ENCODE results near the gene BICC1.
"Not testable (repeated sequence)": the region's sequence is repeated elsewhere in the genome, so short reads cannot be mapped to it uniquely, and the experiment has no call there.

Gene BICC1

DNA sequence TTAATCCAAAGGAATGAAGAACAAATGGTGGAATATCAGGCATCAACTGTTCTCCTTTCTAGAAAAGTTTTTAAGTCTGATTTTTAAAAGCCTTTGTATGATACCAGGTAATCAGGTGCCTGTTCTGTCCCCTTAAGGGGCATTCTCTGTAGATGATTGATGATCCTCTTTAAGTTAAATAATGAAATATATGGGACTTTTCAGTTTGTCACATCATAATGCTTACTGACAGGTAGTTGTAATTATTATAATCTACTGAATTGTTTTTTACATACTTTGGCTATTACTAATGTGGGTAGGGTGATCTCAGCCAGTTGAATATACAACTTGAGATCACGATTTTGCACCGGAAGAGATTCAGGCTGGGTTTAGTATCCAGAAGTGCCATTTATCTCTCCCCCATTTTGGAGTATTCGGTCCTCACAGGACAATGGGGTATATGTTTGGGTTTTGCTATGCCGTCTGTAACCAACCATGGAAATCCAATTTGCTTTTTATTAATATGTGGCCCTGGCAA lies 330.2 kb downstream of the BICC1 start:
- in situ Hi-C loops (cut with MboI; ENCODE audit: low sequenced_read_pairs), result no loop called here

DNA sequence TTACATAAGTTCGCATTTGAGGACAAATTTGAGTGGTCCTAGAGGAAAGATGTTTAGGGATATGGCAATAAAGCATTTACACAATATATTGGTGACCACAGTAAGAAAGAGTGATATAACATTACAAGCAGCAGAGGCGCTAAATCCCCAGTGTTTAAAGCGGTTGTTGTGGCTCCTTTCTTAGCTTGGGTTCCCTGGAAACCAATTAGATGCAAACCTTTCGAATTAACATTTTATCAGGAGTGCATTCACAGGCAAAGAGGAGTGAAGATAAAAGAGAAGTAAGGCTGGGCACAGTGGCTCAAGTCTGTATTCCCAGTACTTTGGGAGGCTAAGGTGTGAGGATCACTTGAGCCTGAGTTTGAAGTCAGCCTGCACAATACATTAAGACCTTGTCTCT lies 331.1 kb downstream of the BICC1 start:
- in situ Hi-C loops (cut with MboI; ENCODE audit: low sequenced_read_pairs), result no loop called here

DNA sequence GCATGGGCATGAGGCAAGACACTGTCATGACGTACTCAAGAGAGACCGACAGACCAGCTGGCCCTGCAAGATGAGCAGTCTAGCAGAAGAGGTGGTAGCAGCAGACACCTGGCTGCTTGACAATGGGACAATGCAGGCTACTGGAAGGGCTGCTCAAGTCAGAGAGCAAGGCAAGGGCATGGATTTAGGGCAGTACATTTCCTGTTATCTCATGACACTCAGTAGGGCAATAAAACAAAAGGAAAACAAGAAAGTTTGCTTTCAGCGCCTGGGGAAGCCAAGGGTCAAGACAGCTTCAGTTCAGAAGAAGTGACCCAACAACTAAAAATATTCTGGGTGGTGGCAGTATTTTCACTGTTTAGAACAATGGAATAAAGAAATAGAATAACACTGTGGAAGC lies 332.0 kb downstream of the BICC1 start:
- in situ Hi-C loops (cut with MboI; ENCODE audit: low sequenced_read_pairs), result no loop called here

DNA sequence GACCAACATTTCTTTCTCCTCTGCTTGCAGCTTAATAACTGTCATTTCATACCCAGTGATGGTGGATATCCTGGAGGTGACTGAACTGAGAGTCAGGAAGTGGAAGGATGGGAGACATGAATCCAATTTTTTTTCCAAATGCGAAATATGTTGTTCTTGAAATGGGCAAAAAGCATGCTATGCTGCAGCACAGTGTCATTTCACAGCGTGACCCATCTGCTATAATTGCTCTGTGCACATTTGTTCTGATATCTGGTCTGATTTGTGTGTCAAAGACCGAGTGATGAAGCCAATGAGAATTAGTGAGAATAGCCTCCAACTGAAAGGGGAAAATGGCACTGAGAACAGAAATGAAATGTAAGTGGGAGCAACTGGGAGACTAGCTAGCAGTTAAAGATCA lies 334.2 kb downstream of the BICC1 start:
- in situ Hi-C loops (cut with MboI; ENCODE audit: low sequenced_read_pairs), result no loop called here

DNA sequence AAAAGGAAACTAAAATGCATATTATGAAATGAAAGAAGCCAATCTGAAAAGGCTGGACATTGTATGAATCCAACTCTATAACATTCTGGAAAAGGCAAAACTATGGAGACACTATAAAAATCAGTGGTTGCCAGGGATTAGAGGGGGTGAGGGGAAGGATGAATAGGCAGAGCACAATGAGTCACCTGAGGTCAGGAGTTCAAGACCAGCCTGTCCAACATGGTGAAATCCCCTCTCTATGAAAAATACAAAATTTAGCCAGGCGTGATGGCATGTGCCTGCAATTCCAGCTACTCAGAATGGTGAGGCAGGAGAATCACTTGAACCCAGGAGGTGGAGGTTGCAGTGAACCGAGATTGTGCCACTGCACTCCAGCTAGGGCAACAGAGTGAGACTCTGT lies 338.9 kb downstream of the BICC1 start:
- in situ Hi-C loops (cut with MboI; ENCODE audit: low sequenced_read_pairs), result no loop called here

DNA sequence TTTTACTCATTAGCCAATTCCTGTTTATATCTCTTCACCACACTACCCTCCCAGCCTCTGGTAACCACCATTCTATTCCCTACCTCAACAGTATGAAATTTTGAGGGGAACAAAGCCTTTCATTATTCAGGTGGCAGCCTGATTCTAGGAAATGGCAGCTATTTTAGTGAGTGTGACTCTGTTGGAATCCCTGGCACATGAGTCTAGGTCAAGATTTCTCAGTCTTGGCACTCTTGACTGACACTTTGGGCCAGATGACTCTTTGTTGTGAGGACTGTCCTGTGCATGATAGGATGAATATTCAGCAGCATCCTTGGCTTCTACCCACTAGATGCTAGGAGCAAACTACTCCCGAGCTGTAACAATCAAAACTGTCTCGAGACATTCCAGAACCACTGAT lies 341.0 kb downstream of the BICC1 start:
- in situ Hi-C loops (cut with MboI; ENCODE audit: low sequenced_read_pairs), result no loop called here

DNA sequence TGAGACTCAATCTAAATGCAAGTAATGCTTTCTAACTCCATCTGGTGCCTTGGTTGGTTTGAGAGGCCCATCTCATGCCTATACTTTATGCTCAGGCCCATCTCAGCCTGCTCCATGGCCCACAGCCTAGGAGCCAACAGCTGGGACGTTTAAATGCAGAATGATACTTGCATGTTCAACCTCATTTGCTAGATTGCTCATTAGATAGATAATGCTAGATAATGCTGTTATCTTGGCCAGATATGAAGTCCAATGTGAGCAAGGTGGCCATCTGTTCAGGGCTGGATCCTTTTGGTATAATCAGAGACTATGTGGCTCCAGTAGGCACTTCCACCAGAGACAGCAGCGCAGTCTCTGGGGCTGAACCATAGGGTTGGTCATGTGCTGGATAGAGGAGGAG lies 342.1 kb downstream of the BICC1 start:
- in situ Hi-C loops (cut with MboI; ENCODE audit: low sequenced_read_pairs), result no loop called here

DNA sequence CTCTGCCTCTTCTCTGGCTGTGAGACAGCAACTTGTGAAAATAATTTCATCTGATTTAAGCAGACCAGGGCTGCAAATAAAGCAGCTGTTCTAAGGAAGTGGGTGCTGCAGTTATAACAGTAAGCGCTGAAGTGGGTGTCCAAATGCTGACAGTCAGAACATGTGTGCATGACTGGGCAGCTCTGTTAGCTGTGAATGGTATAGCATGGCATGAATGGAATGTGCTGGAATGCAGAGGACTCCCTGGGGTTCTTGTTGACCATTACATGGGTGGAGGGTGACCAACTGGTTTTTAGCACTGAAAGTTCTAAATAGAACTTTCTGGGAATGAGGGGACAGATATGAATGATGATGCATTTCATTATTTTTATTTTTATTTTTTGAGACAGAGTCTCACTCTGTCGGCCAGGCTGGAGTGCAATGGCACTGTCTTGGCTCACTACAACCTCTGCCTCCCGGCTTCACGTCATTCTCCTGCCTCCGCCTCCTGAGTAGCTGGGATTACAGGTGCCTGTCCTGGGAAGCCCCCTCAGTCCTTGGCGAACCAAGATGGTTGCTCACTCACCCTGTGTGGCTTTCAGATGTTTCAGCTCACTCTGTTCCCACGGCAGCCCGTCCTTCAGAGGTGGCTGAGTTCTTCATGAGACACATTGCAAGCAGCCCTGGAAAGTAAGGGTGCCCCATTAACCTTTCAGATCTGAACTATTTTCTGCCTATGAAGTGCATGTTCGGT lies 344.0 kb downstream of the BICC1 start:
- in situ Hi-C loops (cut with MboI; ENCODE audit: low sequenced_read_pairs), result no loop called here

DNA sequence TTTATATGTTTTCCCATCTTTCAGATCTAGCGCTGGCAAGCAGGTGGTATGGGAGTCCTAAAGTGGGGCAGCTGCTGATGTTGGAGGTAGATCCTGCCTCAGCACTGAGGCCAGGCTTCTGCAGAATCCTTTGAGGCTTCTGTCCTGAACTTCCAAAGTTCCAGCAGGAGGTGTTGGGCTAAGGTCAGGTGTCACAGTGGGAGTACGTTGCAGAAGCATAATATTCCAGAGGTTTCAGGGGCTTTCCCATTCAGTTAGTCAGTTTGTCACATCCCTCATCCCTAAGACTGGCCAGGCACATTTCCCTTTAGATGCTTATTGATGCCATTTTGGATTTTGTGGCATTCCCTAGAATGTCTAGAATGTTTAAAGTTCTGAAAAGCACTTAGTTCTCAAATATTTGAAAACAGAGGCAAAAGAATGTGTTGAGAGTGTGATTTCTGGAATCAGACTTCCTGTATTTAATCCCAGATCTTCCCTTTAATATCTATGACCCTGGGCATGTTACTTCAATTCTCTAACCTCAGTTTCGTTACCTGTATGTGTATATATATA lies 344.7 kb downstream of the BICC1 start:
- in situ Hi-C loops (cut with MboI; ENCODE audit: low sequenced_read_pairs), result no loop called here

DNA sequence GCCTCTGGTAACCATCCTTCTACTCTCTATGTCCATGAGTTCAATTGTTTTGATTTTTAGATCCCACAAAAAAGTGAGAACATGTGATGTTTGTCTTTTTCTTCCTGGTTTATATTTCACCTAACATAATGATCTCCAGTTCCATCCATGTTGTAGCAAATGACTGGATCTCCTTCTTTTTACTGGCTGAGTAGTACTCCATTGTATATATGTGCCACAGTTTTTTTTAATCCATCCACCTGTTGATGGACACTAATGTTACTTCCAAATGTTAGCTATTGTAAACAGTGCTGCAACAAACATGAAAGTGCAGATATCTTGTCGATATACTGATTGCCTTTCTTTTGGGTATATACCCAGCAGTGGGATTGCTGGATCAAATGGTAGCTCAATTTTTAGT lies 345.5 kb downstream of the BICC1 start:
- in situ Hi-C loops (cut with MboI; ENCODE audit: low sequenced_read_pairs), result not testable (repeated sequence)

DNA sequence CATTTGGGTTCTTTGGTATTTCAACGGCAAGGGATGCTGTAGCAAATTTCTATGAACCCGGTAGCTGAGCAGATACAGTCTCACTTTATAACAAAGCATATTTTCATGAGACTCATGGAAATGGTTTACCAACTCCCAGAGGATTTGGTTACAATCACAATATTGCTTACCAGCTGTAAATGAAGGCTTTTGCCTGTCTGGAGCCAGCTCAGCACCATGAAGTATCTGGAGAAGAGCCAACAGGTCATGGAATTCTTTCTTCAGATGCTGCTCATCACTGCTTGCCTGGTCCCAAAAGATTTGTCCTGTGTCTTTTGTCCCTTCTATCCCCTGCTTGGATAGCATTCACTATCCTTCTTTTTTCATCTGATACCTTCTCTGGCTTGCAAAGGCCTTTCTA lies 346.9 kb downstream of the BICC1 start:
- in situ Hi-C loops (cut with MboI; ENCODE audit: low sequenced_read_pairs), result no loop called here

DNA sequence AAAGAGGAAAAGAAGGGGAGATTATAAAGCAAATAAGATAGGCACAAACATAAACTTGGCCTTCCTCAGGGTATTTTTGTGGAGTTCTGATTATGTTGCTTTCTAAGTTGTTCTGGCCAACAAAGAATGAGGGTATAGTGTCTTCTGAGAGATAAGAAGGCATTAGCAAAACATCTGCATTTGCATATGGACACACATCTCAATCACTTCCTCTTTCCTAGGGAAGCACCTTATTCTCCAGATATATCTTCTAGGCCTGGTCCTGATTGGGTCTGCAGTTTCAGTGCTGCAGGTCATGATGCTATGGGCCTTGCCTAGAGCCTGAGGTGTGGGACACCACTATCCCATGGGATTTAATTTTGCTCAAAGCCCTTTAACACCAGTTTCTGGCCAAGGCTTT lies 355.0 kb downstream of the BICC1 start:
- in situ Hi-C loops (cut with MboI; ENCODE audit: low sequenced_read_pairs), result no loop called here

DNA sequence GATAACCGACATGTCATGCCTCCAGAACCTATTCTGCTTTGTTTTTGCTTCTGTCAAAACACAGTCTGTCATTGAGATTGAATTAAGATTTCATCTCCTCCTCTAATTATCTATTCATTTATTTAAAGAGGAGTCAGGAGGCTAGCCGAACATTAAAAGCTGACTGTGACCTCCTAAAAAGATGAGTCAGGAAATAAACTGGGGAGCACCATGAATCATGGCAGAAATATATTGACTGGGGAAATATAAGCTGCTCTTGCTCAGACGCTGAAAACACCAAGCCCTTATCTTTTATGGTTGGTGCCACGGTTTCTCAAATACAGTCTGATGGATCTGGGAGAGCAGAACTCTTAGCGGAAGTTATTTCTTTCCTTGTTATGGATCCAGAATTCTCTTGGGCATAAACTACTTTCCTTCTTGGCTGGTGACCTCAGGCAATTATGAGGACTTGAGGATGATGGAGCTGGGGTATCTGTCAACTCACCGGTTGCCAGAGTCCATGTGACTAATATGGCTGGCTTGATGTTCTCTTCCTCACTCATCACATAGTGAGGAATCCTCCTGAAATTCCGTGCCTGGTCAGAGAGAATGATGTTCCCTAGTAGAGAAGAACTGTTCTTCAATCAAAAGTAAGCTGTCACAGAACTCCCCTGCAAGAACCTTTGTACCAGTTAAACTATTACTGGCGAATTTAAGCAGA lies 356.2 kb downstream of the BICC1 start:
- in situ Hi-C loops (cut with MboI; ENCODE audit: low sequenced_read_pairs), result no loop called here

DNA sequence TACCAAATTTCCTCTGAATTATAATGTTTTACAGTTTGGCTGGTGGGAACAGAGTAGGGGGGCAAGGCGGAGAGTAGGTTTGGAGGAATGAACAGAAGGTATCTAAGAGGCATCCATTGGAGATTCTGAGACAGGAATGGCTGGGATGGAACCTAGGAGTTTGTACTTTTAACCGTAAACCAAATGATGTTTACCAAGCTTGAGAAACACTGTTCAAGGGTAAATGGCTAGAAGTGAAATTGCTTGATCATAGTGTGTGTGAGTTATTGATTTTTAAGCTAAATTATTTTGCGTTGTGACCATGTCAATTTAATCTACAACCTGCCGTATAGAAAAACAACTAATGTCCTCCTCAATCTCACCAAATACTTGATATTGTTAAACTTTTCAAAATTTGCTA lies 357.4 kb downstream of the BICC1 start:
- in situ Hi-C loops (cut with MboI; ENCODE audit: low sequenced_read_pairs), result no loop called here

DNA sequence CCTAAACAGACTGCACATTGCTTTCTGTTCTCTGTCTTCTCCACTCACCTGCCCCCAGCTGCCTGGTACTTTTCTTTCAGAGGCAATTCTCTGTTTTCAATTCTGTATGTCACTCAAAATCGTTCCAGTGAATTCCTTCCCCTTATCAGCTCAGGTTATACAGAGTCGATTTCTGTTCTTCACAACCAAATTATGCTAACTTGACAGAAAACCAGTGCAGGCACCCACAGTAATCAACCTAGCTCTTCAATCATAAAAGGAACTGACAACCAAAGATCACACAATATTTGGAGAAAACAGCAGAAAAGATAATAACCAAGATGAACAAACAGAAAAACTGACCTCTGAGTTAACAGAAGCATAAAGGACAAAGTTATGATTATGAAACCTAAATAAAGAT lies 360.5 kb downstream of the BICC1 start:
- in situ Hi-C loops (cut with MboI; ENCODE audit: low sequenced_read_pairs), result no loop called here
